Spinal cord (tissue), 10 donors: ENCODE results near the gene BACH1. TPM values are rescaled to one million over a fixed set of nuclear protein-coding genes. Genes with fewer than 3 reads are reported as not detected.

Source experiments
- DNase-seq, 6 donors: peaks; one replicate each; pipeline versions ENCODE4 v3.0.0 to v3.0.0-alpha.2; 2013 to 2015; ENCODE audit warnings: low spot score in 6 of 6, low read depth in 4 of 6
- H3K27ac ChIP-seq: one replicate; pipeline ENCODE4 v1.5.1; 2013; ENCODE audit warnings: low read depth, low read length, control low read depth
- H3K27me3 ChIP-seq: one replicate; pipeline ENCODE4 v1.6.1; 2013; ENCODE audit warnings: low read length; ENCODE audit not compliant: control insufficient read depth, insufficient read depth
- H3K36me3 ChIP-seq: one replicate; pipeline ENCODE4 v1.6.1; 2013; ENCODE audit warnings: low read length; ENCODE audit not compliant: control insufficient read depth, insufficient read depth
- H3K4me1 ChIP-seq: one replicate; pipeline ENCODE4 v1.6.1; 2013; ENCODE audit warnings: low read length; ENCODE audit not compliant: control insufficient read depth, insufficient read depth
- H3K4me3 ChIP-seq: one replicate; pipeline ENCODE4 v1.5.1; 2013; ENCODE audit warnings: low read depth, low read length, control low read depth
- H3K9me3 ChIP-seq: one replicate; pipeline ENCODE4 v1.6.1; 2013; ENCODE audit warnings: low read length; ENCODE audit not compliant: control insufficient read depth, insufficient read depth
- WGBS: methylation state at CpG from one replicate; pipeline ENCODE4 v1.1.5; 2013; ENCODE audit warnings: missing lambda C conversion rate; ENCODE audit not compliant: insufficient coverage; 5-methylcytosine and 5-hydroxymethylcytosine counted together
- polyA plus RNA-seq, 2 donors: library from polyadenylated mRNA; unstranded; fragments of 120-200 nt; gene quantifications; one replicate each; pipeline ENCODE4 v1.2.1, GENCODE V29; 2013; ENCODE audit not compliant: insufficient read length in 2 of 2
- total RNA-seq, 2 donors: library from RNA; depleted of rRNA in 1 of 2; stranded (reverse); fragments of 120-200 nt in 1 of 2; fragments of >200 nt in 1 of 2; gene quantifications; one replicate each; pipeline versions ENCODE4 v1.2.3 to v1.2.4, GENCODE V29; 2013 to 2014
- donor health status: healthy.

BACH1 gene
- total and polyA plus RNA-seq, 4 donors, result 18.6 to 101 (median 44.1) TPM

GRCh38 chr21:29368906-29369305 lies 70.2 kb downstream of the BACH1 start:
- 100% methylated on average over 1 of the region's 3 CpGs for WGBS

GRCh38 chr21:29371464-29371863 lies 72.7 kb downstream of the BACH1 start:
- Histone ChIP-seq H3K9me3 (no peaks in the 10 kb centered on the region), H3K36me3 (no peaks in the 10 kb centered on the region), H3K27me3 (no peaks in the 10 kb centered on the region), H3K4me3 (no peak overlapping the region), H3K27ac (no peak overlapping the region), H3K4me1 (no peaks in the 10 kb centered on the region)
- 100% methylated on average over 1 of the region's 4 CpGs for WGBS
- no peak for DNase-seq

More at GRCh38 chr21:29368906-29369305, 70.2 kb downstream of the BACH1 start:
- H3K4me3 ChIP-seq, result no peak overlapping the region
- H3K4me1 ChIP-seq, result peaks cover 5% of the 10 kb centered on the region
- no peaks in the 10 kb centered on the region for H3K9me3 ChIP-seq
- no peak overlapping the region for H3K27ac ChIP-seq
- no peaks in the 10 kb centered on the region for H3K27me3 ChIP-seq
- no peaks in the 10 kb centered on the region for H3K36me3 ChIP-seq
- no peak for DNase-seq

GRCh38 chr21:29372063-29372802 lies 73.5 kb downstream of the BACH1 start:
- 53% methylated on average over 7 of the region's 11 CpGs for WGBS
- DNase-seq, result peak in 3 of 6 donors; percentile 36 to 85 (median 76)
- Histone ChIP-seq H3K27me3 (no peaks in the 10 kb centered on the region), H3K4me1 (no peaks in the 10 kb centered on the region), H3K36me3 (no peaks in the 10 kb centered on the region), H3K27ac (no peak overlapping the region), H3K4me3 (no peak overlapping the region), H3K9me3 (no peaks in the 10 kb centered on the region)

GRCh38 chr21:29374481-29374880 lies 75.8 kb downstream of the BACH1 start:
- Histone ChIP-seq H3K4me3 (no peak overlapping the region), H3K36me3 (no peaks in the 10 kb centered on the region), H3K27me3 (no peaks in the 10 kb centered on the region), H3K27ac (no peak overlapping the region), H3K9me3 (no peaks in the 10 kb centered on the region), H3K4me1 (no peaks in the 10 kb centered on the region)
- DNase-seq, result no peak
- WGBS, result no CpG with 5 or more reads among the region's 1 CpG

GRCh38 chr21:29376556-29376955 lies 77.8 kb downstream of the BACH1 start:
- H3K36me3 ChIP-seq, result no peaks in the 10 kb centered on the region
- H3K4me1 ChIP-seq, result no peaks in the 10 kb centered on the region
- DNase-seq, result no peak
- no peak overlapping the region for H3K4me3 ChIP-seq
- H3K27ac ChIP-seq, result no peak overlapping the region
- no peaks in the 10 kb centered on the region for H3K9me3 ChIP-seq
- H3K27me3 ChIP-seq, result no peaks in the 10 kb centered on the region
- 80% methylated on average over 3 of the region's 3 CpGs for whole genome bisulfite sequencing

- Histone ChIP-seq H3K36me3 (no peaks in the 10 kb centered on the region), H3K4me1 (no peaks in the 10 kb centered on the region), H3K27me3 (no peaks in the 10 kb centered on the region), H3K9me3 (no peaks in the 10 kb centered on the region), H3K27ac (no peak overlapping the region), H3K4me3 (no peak overlapping the region)
- 97% methylated on average over 3 of the region's 4 CpGs for WGBS
- DNase-seq, result no peak
Measured at GRCh38 chr21:29377266-29377665, 78.5 kb downstream of the BACH1 start.

GRCh38 chr21:29378832-29379231 lies 80.1 kb downstream of the BACH1 start:
- Histone ChIP-seq H3K36me3 (no peaks in the 10 kb centered on the region), H3K9me3 (no peaks in the 10 kb centered on the region), H3K27me3 (no peaks in the 10 kb centered on the region), H3K4me1 (no peaks in the 10 kb centered on the region), H3K4me3 (no peak overlapping the region), H3K27ac (no peak overlapping the region)
- WGBS, result 95% methylated on average over 3 of the region's 4 CpGs
- no peak for DNase-seq

GRCh38 chr21:29379517-29380054 lies 80.9 kb downstream of the BACH1 start:
- H3K27me3 ChIP-seq, result no peaks in the 10 kb centered on the region
- no peak overlapping the region for H3K4me3 ChIP-seq
- no peak overlapping the region for H3K27ac ChIP-seq
- no peak for DNase-seq
- no peaks in the 10 kb centered on the region for H3K4me1 ChIP-seq
- H3K9me3 ChIP-seq, result no peaks in the 10 kb centered on the region
- no peaks in the 10 kb centered on the region for H3K36me3 ChIP-seq
- WGBS, result 80% methylated on average over 2 of the region's 6 CpGs

- WGBS, result 70% methylated on average over 1 of the region's 4 CpGs
- no peak overlapping the region for H3K27ac ChIP-seq
- no peaks in the 10 kb centered on the region for H3K27me3 ChIP-seq
- H3K36me3 ChIP-seq, result no peaks in the 10 kb centered on the region
- no peaks in the 10 kb centered on the region for H3K4me1 ChIP-seq
- no peak overlapping the region for H3K4me3 ChIP-seq
- no peak for DNase-seq
- no peaks in the 10 kb centered on the region for H3K9me3 ChIP-seq
Measured at GRCh38 chr21:29382030-29382654, 83.4 kb downstream of the BACH1 start.
